ENCODE data around the gene FLYWCH2. TPM values are rescaled to one million over a fixed set of nuclear protein-coding genes. Genes with fewer than 3 reads are reported as not detected.

FLYWCH2 gene
- total RNA-seq, 1 experiment from 2014 or later: 23.9 TPM

DNA sequence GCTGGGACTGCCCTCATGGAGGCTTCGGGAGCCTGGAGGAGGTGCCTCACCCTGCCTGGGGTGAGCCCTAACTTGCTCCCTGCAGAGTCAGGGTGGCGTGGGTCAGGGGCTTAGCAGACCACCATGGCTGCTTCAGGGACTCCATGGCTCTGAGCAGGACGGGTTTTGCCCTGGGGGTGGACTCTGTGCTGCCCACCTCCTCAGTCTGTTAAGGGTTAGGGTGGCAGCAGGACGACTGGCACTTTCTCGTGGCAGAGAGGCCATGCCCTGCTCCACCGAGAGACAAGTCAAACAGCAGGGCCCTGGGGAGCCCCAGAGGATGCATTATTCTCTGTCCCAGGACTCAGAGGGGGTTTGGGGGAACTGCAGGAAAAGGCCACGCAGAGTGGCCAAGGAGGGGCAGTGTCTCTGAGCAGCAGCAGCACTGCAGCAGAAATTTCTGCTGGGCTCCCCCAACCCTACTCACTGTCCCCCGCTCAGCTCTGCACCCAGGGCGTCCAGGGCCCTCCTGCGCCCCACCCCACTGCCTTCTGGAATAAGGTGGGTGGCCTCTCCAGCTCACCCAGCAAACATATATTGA, 23.2 kb upstream of the FLYWCH2 start:
- H3K36me3 ChIP-seq (ENCODE audit: insufficient read depth, low read length, poor library complexity, severe bottlenecking): no peaks in the 10 kb centered on the region
- intact Hi-C loops (cut with micrococcal nuclease; ENCODE audit: unreplicated experiment): no loop called here
- H3K27me3 ChIP-seq (replicated peaks; ENCODE audit: insufficient read depth, low read depth, low read length, poor library complexity): peaks cover 30% of the 10 kb centered on the region
- no peaks in the 10 kb centered on the region for H3K9me3 ChIP-seq (ENCODE audit: low read depth, low read length, poor library complexity, severe bottlenecking)
- H3K4me3 ChIP-seq (ENCODE audit: low read depth, low read length, poor library complexity, severe bottlenecking): no peak overlapping the region
- CTCF ChIA-PET: no interaction called here
- POLR2A ChIA-PET (ENCODE audit: low non-redundant PET): no interaction called here
- no TSS peak for BruUV-seq (replicated peaks)
- DNase-seq (ENCODE audit: low spot score): no peak
- H3K27ac ChIP-seq (ENCODE audit: low read depth, low read length, poor library complexity, severe bottlenecking): no peak overlapping the region
- H3K4me1 ChIP-seq (ENCODE audit: insufficient read depth, low read length, poor library complexity, severe bottlenecking): no peaks in the 10 kb centered on the region
- TF ChIP-seq EZH2 (IDR thresholded peaks at IDR 0.05; ENCODE audit: borderline replicate concordance, low read depth, low read length, poor library complexity, severe bottlenecking): no peak
- TF ChIP-seq, protein P1, sequence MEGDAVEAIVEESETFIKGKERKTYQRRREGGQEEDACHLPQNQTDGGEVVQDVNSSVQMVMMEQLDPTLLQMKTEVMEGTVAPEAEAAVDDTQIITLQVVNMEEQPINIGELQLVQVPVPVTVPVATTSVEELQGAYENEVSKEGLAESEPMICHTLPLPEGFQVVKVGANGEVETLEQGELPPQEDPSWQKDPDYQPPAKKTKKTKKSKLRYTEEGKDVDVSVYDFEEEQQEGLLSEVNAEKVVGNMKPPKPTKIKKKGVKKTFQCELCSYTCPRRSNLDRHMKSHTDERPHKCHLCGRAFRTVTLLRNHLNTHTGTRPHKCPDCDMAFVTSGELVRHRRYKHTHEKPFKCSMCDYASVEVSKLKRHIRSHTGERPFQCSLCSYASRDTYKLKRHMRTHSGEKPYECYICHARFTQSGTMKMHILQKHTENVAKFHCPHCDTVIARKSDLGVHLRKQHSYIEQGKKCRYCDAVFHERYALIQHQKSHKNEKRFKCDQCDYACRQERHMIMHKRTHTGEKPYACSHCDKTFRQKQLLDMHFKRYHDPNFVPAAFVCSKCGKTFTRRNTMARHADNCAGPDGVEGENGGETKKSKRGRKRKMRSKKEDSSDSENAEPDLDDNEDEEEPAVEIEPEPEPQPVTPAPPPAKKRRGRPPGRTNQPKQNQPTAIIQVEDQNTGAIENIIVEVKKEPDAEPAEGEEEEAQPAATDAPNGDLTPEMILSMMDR (conservative IDR thresholded peaks at IDR 0.05; ENCODE audit: low read depth, low read length): no peak

DNA sequence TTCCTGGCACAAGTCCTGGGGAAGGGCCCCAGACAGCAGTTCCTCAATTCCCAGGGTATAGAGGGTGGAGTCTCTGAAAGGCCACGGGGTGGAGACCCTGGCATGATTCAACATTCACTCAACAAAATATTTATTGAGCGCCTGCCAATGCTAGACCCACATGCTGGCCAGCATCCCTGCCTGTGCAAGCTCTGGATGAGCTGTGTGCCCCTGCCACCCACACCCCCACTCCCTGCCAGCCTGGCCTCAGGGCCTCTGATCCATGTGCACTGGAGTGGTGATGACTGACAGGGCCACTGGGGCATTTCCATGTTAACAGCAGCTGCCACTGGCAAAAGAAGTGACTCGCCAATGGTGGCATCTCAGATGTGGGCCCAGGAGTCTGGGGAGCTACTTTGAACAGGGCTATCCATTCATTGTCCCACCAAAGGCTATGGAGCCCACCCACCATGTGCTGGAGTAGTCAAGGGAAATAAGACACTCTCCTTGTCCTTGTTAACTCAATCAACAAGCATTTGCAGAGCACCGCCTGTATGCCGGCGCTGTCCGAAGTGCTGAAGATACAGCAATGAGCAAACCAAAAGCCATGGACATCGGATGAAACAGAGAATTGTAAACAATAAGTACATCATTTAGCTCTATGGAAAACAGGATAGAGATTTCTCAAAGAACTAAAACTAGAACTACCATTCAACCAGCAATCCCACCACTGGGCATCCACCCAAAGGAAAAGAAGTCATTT, 22.0 kb upstream of the FLYWCH2 start:
- H3K27me3 ChIP-seq (replicated peaks; ENCODE audit: insufficient read depth, low read depth, low read length, poor library complexity): peaks cover 34% of the 10 kb centered on the region
- no peaks in the 10 kb centered on the region for H3K4me1 ChIP-seq (ENCODE audit: insufficient read depth, low read length, poor library complexity, severe bottlenecking)
- H3K9me3 ChIP-seq (ENCODE audit: low read depth, low read length, poor library complexity, severe bottlenecking): no peaks in the 10 kb centered on the region
- TF ChIP-seq, protein P1 (conservative IDR thresholded peaks at IDR 0.05; ENCODE audit: low read depth, low read length): no peak
- TF ChIP-seq EZH2 (IDR thresholded peaks at IDR 0.05; ENCODE audit: borderline replicate concordance, low read depth, low read length, poor library complexity, severe bottlenecking): no peak
- H3K36me3 ChIP-seq (ENCODE audit: insufficient read depth, low read length, poor library complexity, severe bottlenecking): no peaks in the 10 kb centered on the region
- BruUV-seq (replicated peaks): no TSS peak
- H3K4me3 ChIP-seq (ENCODE audit: low read depth, low read length, poor library complexity, severe bottlenecking): no peak overlapping the region
- no peak for DNase-seq (ENCODE audit: low spot score)
- no peak overlapping the region for H3K27ac ChIP-seq (ENCODE audit: low read depth, low read length, poor library complexity, severe bottlenecking)
- intact Hi-C loops (cut with micrococcal nuclease; ENCODE audit: unreplicated experiment): no loop called here
- POLR2A ChIA-PET (ENCODE audit: low non-redundant PET): interaction anchor here (0.5 kb wide), 1 partner anchor 185 kb away, joined by 5 read pairs; the partner anchor contains the start of gene MMP25
- CTCF ChIA-PET: no interaction called here

DNA sequence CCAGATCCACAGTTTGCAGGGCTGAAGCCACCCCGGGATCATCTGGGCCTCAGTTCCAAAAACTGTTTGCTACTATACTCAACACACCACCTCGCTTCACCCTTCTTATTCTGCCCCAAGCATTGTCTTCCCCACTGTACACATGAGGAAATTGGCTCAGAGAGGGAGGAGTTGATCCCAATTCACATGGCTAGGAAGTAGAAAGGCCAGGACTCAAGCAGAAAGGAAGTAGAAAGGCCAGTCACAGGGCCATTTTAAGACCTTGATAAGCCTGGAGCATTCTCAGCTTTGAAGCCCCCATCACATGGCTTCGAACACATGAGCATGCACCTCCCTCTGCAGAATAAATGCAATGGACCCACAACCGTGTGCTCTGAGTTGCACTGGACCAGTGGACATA, 17.4 kb upstream of the FLYWCH2 start:
- no peaks in the 10 kb centered on the region for H3K9me3 ChIP-seq (ENCODE audit: low read depth, low read length, poor library complexity, severe bottlenecking)
- H3K27me3 ChIP-seq (replicated peaks; ENCODE audit: insufficient read depth, low read depth, low read length, poor library complexity): peaks cover 16% of the 10 kb centered on the region
- DNase-seq (ENCODE audit: low spot score): no peak
- BruUV-seq (replicated peaks): no TSS peak
- no peak overlapping the region for H3K27ac ChIP-seq (ENCODE audit: low read depth, low read length, poor library complexity, severe bottlenecking)
- no peak overlapping the region for H3K4me3 ChIP-seq (ENCODE audit: low read depth, low read length, poor library complexity, severe bottlenecking)
- ChIA-PET POLR2A (ENCODE audit: low non-redundant PET) (no interaction called here), CTCF (no interaction called here)
- intact Hi-C loops (cut with micrococcal nuclease; ENCODE audit: unreplicated experiment): no loop called here
- H3K4me1 ChIP-seq (ENCODE audit: insufficient read depth, low read length, poor library complexity, severe bottlenecking): no peaks in the 10 kb centered on the region
- no peak for TF ChIP-seq EZH2 (IDR thresholded peaks at IDR 0.05; ENCODE audit: borderline replicate concordance, low read depth, low read length, poor library complexity, severe bottlenecking)
- TF ChIP-seq, protein P1 (conservative IDR thresholded peaks at IDR 0.05; ENCODE audit: low read depth, low read length): no peak
- no peaks in the 10 kb centered on the region for H3K36me3 ChIP-seq (ENCODE audit: insufficient read depth, low read length, poor library complexity, severe bottlenecking)
